Dedifferentiated amniotic fluid mesenchymal stem cell (primary cell): ENCODE measurements around the gene NAA15.
"Not testable (repeated sequence)": the region's sequence is repeated elsewhere in the genome, so short reads cannot be mapped to it uniquely, and the experiment has no call there.

Experiments used
- DNase-seq: peaks from one replicate; pipeline ENCODE4 v3.0.0-alpha.2; 2016; ENCODE audit errors: extremely low spot score

NAA15 gene

DNA sequence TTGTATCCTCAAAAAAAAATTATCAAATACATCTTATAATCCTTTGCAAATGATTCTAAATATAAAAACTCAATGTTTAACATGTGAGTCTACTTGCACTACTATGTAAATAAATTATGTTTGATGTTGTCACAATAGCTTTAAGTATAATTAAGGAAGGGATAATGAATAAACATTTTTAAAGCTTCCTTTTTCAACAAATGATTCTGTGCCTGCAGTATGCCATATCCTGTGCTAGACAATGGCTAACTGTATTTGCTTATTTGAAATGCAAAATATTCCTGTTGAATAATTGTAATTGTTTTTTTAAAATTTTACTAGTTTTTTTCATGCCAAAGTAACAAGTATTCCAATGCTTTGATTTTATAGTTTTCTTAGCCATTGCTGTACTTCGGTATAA lies 60.0 kb downstream of the NAA15 start:
- no peak for DNase-seq

DNA sequence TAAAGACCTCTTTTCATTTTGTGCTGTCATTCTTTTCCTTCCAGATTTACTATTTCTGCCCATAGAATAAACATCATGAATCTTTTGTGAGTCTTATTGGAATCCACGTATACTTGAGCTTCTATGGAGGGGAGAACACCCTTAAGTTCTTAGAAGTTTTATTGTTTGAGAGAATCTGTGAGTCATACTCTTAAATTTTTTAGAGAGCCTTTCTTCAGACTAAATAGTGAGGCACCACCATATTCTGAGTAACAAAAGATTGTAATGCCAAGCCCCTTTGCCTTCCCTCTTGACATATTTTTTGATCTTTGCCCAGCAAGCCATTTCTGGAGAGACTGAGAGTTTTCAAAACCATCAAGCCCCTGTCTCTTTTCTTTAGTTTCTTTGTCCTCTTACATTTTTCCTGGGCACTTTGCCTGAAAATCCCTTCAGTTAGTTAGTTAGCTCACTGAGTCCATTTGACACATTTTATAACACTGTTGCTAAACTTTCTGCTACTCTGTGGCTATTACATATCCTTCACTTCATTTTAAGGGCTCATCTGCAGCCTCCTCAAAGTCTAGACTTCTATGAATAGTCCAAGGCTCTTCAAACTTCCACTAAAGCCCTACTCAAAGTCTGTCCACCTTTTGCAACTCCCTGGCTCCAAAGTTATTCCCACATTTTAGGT lies 66.3 kb downstream of the NAA15 start:
- DNase-seq, result peak; percentile 20

DNA sequence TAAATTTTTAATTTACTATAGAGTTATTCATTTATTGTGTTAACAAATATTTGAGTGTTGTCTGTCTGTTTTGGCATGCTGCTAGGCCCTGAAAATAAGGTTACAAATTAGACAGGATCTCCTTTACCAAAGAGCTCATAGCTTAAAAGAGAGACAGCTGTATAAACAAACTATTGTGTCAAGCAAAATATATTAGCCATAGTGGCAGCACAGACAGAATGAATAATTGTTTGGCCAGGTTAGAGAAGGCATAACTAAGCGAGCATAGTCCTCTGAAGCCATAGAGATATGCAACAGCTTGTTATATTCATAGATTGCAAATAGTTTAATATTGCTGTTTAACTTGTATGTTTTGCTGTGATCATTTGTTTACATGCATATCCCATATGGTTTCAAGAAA lies 67.7 kb downstream of the NAA15 start:
- DNase-seq, result no peak

DNA sequence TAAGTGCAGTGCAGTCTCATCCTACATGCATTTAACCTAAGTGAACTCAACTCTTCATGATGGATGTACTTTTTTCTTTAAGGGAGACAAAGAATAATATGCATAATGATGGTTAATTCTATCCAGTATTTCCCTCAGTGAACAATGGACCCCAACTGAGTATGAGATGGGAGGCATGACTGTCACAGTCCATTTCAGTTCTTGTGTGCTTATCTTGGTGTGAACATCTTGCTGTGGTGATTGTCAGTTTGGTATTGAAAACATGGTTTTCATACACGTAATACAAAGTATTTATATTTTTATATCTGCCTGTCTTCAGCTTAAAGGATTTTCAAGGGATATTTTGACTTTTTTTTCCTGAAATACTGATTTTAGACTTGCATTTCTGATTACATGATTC lies 72.9 kb downstream of the NAA15 start:
- no peak for DNase-seq

DNA sequence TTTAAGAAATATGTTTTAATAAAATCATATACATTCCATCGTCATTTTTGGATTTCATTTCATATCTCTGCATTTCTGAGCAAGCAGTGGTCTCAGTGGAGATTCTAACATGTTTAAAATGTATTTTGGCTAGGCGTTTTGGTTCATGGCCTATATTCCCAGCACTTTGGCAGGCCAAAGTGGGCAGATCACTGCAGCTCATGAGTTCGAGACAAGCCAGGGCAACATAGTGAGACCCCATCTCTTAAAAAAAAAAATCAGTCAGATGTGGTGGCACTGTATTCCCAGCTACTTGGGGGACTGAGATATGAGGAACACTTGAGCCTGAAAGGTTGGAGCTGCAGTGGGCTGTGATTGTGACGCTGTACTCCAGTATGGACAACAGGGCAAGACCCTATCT lies 85.1 kb downstream of the NAA15 start:
- DNase-seq, result no peak

DNA sequence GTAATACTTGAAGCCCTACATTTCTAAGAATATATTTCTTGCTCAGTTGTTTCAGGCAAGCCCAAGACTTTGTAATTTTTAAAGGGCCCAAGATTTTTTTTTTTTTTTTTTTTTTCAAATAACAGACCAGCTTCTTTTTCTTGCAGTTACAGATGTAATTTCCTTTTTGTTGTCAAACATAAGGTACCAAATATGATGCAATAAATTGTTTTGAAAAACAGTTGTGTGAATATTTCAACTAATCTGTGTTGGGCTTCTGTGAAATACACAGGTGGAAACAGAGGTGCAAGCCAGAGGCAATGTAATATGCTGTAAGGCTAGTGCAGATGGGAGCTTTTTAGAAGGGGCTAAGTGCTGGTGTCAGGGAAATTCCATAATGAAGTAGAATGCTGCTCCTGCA lies 87.8 kb downstream of the NAA15 start:
- no peak for DNase-seq

DNA sequence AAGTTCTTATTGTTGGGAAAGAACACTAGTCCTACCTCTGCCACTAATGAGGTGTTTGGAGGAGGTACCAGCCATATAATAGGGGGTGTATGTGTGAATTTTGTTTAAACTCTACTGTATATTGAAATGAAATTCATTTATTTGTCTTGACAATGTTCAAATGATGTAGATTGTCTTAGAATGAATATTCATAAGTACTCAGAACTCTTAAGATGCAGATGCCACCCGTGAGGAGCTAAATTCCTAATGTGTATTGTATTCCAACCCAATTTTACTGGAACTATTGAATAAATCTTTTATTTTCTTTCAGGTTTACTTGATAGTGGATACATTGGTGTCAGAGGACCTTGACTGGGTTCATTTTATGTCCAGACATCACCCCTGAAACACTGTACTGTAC lies 88.7 kb downstream of the NAA15 start:
- no peak for DNase-seq

DNA sequence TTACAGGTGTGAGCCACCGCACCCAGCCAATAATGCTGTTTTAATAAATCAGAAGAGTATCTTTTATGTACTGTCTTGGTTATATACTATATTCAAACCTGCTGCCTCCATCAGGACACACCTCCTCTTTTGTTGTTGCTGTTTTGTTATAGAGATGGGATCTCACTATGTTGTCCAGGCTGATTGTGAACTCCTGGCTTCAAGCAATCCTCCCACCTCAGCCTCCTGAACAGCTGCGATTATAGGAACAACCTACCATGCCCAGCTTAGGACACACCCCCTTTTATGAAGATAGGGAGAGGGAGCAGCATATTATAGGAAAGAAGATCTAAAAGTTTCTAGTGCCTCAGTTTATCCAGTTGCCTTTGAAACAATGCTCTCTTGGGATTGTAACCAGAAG lies 90.4 kb downstream of the NAA15 start:
- DNase-seq, result no peak

DNA sequence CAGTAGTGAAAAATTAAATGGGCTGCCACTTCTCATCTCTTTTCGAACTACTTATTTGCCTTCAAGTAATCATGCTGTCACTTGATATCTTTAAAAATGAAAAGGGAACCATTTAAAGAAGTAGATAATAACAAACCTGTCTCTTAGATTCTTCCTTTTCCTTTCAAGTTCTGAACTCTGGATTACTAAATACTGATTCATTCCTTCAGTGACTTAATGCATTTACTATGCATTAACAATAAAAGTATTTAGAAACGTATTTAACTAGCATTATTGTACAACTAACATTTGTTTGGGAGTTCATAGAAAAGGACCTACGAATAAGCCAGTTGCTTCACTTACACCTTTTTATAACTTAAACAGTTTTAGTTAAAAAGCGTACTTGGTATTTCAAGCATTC lies 91.5 kb downstream of the NAA15 start:
- DNase-seq, result no peak

DNA sequence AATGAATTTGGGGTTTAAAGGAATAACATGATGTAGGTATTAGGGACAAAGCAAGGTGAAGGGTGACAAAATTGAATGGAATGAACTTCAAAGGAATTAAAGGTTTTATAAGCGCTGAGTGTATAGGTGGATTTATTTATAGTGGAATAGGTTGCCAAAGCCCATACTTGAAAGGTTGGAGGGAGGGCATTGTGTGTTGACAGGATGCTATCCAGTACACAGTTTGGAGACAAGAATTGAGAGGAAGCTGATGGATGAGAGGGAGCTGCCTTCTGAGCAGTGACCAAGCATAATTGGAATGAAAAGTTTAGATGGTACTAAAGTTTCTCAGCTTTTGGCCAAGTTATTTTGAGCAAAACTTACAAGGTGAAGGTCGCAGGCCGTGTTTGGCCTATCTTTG lies 100.1 kb downstream of the NAA15 start:
- DNase-seq, result no peak

DNA sequence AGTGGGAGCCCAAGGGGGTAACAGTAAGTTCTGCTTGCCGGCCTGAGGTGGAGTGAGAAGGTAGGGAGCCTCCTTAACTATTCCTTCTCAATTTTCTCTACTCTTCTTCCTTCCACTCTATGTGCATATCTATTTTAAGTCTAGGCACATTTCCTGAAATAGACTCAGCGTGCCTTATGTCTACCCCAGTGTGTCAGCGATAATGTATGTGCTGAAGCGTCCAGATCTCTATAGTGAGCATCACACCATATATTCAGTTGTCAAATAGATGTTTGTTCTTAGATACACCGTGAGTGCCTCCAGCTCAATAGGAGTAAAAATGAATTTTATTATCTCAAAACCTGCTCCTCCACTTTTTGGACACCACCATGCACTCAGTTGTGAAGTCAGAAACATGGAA lies 101.1 kb downstream of the NAA15 start:
- DNase-seq, result no peak

DNA sequence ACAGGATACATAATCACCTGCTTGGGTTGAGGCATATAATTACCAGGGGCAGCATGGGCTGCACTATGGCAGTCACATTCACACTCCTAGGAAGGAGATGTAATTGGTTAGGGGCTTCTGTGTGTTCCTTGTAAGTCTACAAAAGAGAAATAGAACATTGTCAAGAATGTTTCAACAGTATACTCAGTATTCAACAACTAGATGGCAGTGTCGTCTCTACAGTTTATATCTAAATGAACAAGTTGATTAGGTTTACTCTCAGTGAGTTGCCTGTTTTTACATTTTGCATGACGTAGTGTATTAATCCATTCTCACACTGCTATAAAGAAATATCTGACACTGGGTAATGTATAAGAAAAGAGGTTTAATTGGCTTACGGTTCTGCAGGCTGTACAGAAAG lies 102.2 kb downstream of the NAA15 start:
- DNase-seq, result no peak

DNA sequence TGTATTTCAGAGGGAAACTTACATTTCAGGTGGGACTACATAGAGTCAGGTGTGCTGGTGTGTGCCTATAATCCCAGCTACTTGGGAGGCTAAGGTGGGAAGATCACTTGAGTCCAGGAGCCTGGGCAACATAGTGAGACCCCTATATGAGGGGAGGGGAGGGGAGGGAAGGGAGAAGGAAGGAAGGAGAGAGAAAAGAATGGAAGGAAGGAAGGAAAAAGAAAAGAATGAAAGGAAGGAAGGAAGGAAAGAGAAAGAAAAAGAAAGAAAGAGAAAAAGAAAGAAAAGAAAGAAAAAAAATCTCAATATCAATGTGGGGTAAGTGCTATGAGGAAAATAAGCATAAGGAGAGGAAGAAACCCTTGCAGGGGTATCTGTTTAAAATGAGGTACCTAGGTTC lies 109.0 kb downstream of the NAA15 start:
- no peak for DNase-seq

DNA sequence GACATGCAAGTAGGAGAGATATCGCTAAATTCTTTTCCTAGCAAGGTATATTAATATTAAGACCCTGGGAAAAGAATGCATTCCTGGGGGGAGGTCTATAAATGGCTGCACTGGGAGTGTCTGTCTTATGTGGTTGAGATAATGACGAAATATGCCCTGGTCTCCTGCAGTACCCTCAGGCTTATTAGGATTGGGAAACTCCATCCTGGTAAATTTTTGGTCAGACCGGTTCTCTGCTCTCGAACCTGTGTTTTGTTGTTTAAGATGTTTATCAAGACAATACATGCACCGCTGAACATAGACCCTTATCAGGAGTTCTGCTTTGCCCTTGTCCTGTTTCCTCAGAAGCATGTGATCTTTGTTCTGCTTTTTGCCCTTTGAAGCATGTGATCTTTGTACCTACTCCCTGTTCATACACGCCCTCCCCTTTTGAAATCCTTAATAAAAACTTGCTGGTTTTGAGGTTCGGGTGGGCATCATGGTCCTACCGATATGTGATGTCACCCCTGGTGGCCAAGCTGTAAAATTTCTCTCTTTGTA lies 113.4 kb downstream of the NAA15 start:
- DNase-seq, result not testable (repeated sequence)

DNA sequence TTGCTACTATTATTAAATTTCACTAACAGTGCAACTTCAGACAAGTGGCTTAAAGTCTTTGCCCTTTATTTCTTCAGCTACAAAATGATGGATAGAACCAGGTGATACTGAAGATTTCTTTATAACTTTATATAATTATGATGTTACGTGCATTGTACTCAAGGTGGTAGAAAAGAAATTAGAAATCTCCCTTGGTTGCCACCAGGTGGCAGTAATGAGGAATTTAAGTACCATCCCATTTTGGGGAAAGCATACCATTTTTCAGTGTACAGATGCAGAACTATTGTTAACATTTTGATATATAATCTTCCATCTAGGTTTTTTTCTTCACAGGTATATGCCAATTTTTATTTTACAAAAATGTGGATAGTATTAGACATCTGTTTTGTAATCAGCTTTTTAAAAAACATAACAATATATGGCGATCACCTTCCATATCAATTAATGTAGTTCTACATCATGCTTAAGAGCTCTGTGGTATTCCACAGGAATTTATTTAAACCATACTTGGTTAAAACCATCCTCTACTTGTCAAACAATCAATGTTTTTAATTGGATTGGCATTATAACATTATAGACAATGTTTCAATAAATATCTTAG lies 114.9 kb downstream of the NAA15 start:
- peak; percentile 26 for DNase-seq

DNA sequence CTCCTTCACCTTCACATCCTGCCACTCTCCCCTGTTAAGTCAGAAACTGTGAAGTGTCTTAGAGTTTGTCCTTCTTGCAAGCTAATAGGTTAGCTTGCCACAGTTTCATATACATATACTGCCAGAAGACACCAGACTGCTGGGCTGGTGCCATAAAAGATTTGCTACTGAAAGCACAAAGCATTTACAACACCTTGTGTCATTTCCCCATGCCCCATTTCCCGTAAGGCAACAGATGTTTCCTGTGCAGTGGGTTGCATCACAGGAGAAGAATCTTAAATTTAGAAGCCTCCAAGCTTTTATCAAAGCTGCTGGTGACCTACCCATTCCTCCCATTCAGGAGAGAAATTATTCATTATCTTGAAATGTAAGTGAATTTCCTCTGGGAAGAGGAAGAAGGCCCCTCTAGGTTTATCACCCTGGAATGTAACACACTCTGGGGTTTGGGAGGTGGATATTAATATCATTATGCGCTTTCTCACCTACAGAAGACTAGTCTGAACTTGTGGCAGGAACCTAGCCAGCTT lies 118.1 kb downstream of the NAA15 start:
- DNase-seq, result peak; percentile 15

DNA sequence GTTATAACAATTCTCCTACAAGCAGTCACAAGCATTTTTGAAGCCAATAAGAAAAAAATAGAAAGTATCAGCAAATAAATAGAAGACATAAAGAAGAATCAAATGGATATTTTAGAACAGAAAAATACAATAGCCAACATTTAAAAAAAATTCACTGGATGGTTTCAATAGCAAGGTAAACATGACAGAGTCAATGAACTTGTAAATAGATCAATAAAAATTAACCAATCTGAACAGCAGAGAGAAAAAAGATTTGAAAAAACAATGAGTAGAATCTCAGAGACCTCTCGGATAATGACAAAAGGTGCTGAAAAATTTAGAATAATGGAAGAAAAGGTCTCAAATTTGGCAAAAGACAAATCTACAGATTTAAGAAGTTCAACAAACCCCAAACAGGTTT lies 119.3 kb downstream of the NAA15 start:
- DNase-seq, result no peak

DNA sequence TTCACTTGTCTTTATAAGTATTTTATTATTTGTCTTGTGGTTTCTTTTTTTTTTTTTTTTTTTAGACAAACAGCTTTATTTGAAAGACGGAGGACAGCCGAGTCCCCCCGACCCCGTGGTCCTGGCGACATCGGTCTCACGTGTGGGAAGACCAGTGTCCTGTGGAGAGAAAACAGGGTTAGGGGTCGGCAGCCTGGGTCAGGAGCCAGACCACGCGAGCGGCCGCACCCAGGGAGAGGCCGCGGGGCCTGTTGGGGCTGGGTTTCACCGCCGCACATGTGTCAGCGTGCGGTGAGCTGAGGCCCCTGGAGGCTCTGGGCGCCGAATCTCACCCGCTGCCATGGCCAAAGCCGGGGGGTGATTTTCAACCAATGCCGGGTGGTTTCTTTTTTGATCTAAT lies 134.8 kb downstream of the NAA15 start:
- DNase-seq, result no peak

DNA sequence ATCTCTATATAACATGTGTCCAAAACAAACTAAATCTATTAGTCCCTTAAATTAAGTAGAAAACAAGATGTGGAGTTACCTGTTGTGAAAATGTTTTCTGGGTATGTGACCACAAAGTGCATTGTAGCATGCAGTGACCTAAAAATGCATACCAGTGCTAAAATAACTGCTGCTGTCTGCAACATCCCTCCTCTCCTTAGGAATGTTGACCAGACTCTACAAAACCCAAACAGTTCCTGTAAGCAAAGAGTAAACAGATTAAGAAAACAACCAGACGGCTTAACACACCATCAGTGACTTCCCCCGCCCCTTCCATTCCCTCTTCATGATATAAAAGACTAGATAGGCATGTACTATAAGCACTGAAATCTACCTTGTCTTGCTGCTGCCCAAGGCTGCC lies 136.8 kb downstream of the NAA15 start:
- DNase-seq, result no peak

DNA sequence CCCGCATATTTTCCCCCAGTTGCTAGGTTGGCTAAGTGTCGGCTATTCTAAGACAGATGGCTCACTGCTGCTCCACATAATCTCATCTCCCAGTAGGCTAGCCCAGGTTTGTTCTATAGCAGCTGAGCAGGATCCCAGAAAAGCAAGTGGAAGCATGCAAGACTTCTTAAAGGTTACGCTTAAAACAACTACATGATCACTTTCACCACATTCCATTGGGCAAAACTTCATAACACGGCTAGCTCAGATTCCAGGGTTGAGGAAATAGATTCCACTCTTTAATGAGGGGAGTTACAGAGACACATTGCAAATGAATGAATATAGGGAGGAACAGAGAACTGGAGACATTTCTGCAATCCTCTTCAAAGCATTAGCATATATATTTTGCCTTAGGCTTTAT lies 139.7 kb downstream of the NAA15 start:
- no peak for DNase-seq

DNA sequence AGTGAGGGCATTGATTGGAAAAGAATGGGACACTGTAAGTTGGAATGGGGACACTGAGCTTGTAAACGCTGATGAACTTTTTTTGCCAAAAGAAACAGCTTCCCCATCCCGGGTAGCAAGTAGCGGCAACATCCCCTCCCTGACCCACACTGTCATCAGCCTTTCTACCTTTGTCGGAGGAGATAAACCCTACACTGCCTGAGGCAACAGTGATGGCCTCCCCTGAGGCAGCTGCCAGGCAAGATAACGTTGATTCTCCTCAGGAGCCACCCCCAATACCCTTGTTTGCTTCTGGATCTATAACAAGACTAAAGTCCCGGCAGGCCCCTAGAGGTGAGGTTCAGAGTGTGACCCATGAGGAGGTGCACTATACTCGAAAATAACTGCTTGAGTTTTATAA lies 142.4 kb downstream of the NAA15 start:
- no peak for DNase-seq

DNA sequence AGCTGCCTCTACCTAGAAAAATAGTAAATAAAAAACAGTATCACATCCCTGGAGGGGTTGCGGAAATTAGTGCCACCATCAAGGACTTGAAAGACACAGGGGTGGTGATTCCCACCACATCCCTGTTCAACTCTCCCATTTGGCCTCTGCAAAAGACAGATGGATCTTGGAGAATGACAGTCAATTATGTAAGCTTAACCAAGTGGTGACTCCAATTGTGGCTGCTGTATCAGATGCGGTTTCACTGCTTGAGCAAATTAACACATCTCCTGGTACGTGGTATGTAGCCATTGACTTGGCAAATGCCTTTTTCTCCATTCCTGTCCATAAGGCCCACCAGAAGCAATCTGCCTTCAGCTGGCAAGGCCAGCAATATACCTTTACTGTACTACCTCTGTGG lies 143.6 kb downstream of the NAA15 start:
- DNase-seq, result not testable (repeated sequence)

DNA sequence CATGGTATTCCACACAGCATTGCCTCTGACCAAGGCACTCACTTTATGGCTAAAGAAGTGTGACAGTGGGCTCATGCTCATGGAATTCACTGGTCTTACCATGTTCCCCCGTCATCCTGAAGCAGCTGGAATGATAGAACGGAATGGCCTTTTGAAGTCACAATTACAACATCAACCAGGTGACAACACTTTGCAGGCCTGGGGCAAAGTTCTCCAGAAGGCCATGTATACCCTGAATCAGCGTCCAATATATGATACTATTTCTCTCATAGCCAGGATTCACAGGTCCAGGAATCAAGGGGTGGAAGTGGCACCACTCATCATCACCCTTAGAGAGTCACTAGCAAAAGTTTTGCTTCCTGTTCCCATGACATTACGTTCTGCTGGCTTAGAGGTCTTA lies 145.8 kb downstream of the NAA15 start:
- DNase-seq, result not testable (repeated sequence)

DNA sequence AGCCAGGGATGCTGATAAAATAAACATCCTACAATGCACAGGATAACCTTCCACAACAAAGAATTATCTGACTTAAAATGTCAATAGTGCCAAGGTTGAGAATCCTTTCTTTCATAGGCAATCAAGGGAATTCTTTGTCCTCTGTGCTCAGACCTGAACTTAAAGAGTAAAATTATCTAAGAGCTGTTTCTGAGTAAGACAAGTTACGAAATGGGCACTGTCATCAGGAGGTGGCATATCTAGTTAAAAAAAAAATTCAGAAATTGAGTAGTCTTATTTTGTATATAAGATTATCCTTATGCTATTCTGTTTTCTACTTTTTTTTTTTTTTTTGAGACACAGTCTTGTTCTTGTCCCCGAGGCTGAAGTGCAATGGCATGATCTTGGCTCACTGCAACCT lies 149.3 kb downstream of the NAA15 start:
- DNase-seq, result no peak
